ENCODE measurements around the gene TBATA.
A peak's percentile ranks its signal among the peaks of the same experiment; 100 is the strongest.

Gene TBATA

DNA sequence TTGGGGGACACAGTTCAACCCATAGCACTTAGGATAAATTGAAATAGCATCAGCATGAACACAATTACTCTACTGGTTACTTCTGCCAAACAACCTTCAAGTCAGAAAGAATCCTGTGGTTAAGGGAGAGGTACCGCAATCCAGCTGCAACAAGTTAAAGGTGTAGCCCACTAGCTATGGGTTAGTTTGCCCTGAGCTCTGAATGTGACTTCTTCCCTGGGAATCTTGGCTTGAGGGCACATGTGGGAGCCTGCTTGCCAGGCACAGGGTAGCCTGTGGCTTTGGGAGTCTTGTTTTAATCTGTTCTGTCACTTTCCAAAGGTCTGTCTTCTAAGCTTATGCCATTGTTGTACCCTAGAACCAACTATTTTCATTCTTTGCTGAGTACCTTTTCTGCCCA is 21.7 kb upstream of the TBATA start:
- DNase-seq, result no peak

DNA sequence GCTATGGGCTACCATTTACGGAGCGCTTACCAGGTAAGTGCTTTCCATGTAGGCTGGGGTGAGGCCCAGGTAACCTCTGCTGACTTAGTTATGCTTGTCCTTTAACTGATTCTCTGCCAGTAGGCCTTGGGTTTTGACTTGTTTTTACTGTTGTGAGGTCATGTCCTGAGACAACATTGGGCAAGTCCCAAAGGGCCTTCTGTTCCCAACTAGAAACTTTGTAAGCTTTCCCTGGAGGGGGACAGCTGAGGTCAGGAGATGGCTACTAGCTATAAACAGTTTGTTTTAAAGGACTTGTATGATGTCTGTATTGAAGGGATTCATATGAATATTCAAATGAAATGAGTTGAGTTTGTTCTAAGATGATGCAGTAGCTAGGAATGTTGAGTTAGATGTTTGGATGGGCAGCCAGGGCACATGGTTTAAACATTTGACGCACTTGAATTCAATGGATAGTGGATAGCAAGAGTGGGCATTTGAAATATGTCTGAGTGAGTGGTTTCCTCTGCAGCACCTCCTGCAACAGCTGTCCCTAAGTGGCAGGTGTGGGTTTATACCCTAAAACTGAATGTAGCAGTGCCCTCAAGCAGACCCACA is 20.5 kb upstream of the TBATA start:
- DNase-seq, result no peak

DNA sequence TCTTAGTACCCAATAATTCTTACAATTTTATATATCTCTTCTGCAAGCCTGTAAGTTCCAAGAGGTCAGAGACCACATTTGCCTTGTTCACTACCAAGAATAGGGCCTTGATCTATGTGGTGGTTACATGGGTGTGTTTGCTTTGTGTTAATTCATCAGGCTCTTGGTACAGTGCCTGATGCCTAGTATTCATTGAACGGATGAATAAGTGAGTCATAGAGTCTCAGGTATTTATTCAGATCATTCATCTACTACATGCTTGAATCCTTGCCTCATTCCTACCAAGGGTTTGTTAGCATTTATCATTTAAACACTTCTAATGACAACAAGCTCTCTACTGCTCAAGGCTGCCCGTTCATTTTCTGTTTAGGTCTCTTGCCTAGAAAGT is 19.2 kb upstream of the TBATA start:
- peak; percentile 87 for DNase-seq

DNA sequence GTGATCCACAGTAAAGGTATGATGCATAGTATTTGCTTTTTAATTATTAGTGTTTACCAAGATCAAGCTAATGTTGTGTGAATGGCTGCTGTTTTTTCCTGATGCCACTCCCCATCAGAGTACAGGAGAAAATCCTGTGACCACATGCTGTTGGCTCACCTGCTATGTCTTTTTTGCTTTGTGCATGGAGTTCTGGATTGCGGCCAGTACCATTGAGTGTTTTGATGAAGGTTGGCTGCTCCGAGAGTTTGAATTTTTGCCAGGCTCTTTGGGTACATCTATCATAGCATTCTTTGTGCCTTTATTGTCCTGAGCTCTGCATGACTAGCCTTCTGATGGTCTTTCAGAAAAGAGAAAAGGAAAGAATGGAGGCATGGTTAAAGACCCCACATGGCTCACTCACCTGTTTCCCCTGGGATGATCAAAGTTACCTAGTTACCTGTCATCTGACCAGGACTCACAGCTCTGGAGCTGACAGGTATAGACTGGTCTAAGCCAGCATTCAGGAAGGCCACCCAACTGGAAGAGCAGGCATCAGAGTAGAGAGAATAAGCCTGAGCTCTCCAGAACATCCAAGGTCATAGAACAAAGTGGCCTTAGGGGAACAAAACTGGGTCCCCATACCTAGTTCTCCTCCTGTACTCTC is 18.7 kb upstream of the TBATA start:
- DNase-seq, result peak; percentile 48

DNA sequence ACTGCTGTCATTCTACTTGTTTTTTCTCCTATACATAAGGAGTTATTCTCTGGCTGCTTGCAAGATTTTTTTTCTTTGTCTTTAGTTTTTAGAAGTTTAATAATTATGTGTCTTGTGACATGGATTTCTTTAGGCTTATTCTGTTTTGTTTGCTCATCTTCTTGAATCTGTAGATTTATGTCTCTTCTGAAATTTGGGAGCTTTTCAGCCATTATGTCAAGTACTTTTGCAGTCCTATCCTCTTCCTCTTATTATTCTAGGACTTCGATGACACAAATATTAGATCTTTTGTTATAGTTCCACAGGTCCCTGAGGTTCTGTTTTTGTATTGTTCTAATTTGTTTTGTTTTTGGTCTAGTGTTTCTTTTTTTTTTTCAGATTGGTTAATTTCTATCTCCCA is 16.7 kb upstream of the TBATA start:
- no peak for DNase-seq

DNA sequence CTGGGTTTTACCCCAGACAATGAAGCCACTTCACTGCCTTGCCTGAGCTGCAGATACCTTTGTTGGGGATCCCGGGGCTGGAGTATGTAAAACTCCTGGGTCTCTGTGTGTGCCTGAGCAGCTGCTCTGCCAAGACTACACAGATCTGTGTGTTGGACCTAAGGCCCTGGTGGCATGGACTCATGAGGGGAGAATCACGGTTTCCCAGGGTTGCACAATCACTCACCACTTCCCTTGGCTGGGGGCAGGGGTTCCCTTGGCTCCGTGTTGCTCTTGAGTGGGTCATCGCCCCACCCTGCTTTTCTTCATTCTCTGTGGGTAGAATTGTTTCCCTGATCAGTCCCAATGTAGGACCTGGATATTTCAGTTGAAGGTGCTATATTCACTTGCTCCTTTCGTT is 13.9 kb upstream of the TBATA start:
- DNase-seq, result no peak

DNA sequence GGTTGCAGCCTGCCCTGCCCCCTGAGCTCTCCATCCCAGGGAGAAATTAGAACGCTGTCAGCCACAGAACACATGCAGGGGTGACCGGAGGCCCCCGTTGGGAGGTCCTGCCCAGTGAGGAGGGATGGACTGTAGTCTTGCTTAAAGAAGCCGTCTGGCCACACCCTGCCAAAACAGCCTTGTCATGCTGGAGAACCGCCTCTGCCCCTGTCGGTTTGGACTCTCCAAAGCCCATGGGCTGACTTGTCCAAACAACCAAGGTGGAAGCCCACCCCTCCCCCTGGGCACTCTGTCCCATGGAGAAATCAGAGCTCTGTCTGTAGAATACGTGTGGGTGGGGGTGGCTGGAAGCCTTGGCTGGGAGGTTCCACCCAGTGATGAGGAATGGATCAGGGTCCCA is 12.7 kb upstream of the TBATA start:
- no peak for DNase-seq

DNA sequence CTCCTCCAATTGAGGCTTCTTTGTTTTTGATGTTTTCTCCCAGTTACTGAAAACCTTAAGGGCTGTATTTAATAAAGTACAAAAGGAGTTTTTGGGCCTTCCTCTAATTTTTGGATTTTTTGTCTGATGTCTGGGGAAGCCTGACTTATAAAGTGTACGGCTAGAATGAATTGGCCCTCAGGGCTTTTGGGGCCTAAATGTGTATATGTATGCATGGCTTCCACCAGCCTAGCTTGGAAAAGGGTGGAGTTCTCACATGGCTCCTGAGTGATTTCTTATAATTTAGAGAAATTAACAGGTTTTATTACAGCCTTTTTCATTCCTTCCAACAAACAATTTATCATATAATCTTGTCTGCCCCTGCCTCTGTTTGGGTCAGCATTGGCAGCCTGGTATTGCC is 10.4 kb upstream of the TBATA start:
- no peak for DNase-seq

DNA sequence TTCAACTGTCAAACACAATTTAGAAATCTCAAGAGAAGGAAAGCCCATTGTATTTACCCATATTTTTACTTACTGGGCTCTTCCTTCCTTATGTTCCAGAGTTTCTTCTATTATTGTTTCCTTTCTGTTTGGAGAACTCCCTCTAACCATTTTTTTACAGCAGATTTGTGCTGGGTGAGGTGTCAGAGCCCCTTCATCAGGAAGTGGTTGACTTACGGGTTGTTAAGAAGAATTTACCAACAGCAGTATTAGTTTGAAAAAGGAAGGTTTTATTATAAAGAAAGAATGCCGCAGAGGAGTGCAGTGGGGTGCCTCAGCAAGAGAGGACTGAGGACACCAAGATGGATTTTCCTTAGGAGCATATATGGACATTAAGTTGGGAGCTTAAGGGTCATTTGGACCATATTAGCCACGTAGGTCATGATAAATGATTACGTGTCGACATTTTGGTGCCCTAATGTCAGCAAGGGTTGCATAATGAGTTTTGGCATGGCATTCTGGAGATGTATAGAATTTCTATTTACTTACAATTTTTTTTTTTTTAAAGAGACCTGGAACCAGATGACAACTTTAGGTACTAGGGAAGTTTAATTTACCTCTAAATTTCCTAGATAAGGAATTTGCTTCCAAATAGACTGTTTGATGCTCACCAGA is 6.3 kb upstream of the TBATA start:
- no peak for DNase-seq

DNA sequence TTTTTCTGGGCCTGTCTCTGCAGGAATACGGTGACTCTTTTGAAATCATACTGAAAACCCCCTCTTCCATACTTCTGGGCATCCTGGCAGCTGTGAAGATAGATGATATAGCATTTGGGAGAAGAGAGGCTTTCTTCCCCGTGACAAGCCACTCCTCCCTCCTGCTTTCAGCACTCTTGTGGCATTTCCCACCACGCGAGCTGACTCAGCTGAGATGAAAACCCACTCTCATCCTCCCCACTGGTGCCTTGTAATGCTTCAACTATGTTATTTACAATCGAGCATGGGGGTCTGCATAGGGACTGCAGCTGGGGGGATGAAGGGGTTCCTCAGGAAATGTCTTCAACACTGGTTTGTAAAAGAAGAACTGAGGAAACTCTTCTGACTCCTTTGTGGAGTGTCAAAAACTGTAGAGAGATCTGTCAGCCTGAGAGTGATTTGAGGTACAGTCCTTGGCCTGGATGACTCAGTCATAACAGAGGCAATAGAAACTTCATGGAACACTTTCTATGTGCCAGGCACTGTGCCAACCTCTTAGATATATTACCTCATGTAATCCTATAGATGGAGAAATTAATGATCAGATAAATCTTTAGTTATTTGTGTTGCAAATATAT is 1.7 kb upstream of the TBATA start:
- no peak for DNase-seq

DNA sequence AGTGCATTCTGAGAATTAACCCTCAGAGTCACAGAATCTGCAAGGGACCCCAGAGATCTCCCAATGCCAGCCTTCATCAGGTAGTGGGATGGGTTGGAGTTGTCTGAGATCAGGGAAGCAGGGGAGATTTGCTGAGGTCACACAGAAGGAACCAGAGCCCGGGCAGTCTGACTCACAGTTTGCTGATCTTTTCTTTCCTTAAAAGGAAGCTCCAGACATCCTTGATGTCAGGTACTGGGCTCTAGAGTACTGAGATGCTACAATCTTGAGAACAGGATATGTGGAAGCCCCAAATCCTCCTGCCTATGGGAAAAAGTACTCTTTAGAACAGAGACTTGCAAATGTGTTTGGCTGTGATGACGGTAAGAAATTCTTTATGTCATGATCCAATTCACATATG is 706 bp downstream of the TBATA start:
- DNase-seq, result peak; percentile 31

DNA sequence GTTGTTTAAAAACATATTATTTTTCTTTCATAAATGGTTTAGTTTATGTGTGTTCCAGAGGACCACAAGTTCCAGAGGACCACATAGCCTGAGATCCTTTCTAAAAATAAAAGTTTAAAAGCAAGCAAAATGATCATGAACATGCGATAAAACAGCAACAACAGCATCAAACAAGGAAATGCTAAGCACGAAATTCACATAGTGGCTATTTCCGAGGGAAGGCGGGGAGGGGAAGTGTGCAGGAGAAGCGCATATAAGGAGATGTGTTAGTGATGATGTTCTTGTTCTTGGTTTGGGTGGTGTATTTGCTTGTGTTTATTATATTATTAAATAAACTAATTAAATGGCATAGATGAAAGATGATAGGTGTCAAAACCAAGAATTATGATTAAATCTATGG is 1.2 kb downstream of the TBATA start:
- no peak for DNase-seq

DNA sequence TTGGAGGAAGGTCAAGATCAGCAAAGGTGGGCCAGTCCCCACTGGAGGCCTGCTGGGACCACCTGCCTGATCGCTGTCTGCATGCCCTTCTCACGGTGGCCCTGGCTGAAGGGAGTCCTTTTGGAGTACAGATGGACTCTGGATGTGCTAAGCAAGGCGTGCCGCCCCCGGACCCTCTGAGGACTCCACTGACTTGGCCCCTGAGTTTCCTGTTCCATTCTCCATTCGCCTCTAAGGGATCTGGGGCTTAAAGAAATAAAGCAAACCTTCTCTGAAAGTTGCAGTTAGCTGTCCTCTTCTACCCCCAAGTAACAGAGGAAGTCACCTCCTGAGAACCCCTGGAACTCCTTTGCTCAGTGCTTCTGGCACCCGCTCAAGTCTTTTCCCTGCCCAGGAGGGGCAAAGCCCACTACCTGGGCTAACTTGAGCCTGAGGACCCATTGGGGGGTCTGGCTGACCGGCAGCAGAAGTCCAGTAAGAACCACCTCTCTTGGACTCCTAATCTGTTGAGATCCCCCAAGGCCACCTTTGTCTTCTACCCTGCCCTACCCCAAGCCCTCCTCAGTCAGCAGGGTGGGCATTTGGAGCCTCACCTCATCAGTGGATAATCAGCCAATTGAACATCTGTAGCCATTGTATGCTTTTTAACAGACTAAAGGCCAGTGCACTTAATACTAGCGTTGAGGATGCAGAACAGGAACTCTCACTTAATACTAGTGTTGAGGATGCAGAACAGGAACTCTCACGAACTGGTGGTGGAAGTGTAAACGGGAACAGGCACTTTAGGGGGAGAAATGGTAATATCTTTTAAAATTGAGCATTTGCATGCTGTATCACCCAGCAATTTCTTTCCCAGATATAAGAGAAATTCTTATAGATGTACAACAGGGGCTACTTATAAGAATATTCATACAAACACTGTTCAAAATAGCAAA is 2.2 kb downstream of the TBATA start:
- DNase-seq, result no peak

DNA sequence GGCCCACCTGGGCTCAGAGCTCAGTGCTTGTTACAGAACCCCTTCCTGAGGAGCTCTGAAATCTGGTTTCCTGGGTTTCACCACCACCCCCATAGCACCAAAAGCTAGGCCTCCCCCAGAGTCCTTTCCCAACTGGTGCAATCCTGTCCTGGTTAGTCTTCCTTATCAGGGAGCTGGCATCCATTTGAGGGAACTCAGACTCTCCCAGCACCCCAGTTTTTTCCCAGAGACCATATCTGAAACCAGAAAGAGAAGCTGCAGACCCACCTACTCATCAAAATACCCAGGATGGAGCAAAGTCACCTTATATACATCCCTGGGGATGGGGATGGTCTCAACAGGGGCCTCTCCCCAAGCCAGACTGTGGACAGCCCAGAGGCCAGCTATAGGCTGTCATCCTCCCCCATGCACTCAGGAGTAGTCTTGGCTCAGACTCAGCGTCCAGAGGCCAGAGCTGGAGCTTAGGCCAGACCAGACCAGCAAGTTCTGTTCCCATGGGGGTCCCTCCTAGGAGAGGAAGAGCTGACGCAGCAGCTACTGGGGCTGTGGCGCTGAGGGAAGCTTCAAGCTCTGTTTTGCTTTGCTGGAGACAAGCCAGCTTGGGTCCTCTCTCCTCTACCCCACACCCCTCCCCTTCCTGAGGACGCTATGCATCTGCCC is 3.0 kb downstream of the TBATA start:
- DNase-seq, result no peak

DNA sequence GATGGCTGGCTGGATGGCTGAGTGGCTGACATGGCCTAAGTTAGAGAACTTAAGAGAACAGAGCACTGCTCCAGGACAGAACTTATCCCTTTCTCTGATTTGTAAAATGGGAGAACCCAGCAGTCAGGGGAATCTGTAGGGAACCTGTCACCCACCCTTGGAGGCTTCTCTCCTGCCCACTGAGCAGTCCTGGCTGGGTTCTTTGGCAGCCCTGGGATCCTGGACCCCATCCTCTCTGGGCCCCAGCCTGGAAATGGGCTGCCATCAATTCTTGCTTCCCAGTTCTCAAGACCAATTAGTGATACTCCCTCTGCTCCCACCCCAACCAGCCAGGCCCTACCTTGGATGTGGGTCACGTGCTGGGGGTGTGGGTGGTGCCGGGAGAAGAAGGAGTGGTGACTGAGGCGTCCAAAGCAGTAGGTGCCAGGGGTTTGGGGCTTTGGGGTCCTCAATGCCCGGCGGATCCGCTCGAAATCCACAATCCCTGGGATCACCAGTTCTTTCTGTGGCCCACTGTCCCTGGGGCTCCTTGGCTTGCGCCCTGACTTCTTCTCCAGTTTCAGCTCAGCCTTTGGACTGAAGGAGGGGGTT is 3.6 kb downstream of the TBATA start:
- no peak for DNase-seq

DNA sequence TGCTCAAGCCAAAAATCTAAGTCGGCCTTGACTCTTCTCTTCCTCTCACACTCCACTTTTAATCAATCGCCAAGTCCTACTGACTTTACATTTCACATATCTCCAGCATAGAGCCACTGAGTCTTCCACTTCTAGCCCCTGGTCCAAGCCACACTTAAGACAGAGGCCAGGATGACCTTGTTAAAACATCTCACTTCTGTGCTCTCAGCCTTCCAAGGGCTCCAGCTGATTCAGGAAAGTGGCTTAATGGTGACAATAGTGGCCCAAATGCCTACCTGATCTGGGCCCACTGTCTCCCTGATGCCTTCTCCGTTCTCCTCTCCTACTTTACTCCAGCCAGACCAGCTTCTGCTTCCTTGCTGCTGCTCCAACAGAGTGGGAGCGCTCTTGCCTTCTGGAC is 4.4 kb downstream of the TBATA start:
- DNase-seq, result no peak

DNA sequence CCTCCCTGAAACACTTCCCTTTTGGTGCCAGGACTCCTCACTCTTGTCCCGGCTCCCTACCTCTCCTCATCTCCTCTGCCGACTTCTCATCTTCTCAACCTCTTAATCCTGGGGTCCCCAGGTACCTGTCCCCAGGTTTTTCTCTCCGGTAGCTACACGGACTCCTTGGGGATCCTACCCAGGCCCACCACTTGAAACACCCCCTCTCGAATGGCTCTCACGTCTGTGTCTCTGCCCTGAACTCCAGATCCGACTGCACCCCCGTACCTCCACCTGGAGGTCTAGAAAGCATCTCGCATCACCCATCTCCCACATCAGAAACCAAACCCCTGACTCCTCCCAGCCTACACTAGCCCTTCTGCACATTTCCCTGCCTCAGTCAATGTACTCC is 4.8 kb downstream of the TBATA start:
- DNase-seq, result no peak

DNA sequence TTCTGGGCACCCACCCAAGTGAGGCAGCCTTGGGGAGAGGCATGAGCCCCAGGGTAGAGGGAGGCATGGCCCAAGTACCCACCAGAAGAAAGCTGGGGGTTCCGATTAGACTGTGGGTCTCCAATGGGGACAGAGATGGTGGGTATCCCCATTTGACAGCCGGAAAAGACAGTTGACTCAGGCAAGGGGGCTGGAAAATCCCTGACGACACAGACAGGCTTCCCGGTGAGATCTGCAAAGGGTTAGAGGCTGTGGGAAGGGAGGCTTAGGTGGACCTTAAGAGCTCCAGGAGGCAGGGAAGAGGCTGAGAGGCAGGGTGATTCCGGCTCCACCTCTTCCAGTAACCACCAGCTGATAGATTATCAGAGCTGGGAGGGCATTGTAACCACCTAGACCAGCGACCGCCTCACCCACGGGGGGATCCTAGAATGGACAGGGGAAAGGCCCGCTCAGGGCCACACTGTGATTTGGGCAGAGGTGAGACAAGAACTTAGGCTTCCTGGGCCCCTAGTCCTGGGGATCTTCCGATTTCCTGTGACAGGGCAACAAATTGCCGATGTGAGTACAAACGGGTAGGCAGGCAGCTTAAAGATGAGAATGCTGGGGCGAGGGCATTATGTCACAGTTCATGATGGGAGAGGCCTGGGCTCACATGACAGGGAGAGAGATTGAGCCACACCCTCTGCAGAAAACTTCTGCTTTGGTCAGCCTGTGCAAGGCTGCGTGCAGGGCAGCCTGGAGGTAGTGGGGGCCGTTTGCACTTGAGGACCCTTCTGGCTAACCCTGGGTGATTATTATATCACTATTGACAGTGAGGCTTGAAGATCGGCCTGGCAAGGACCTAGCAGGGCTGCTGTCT is 5.4 kb downstream of the TBATA start:
- DNase-seq, result no peak

DNA sequence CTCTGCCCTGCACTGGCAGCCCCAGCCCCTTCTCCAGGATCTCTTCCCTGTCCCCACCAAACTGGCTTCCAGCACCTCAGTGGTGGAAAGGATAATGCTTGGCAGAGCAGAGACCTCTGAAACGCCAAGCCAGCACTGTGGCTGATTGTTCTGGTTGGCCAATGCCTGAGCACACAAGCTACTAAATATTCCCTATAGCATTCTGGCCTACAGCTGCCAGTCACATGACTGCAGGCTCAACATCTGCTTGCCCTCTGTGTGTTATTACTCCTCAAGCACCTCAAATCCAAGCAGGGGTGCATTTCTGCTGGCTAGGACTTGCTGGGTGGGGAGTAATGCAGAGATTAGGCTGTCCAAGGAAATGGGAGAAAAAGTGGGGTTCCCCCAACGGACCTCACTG is 6.1 kb downstream of the TBATA start:
- no peak for DNase-seq

DNA sequence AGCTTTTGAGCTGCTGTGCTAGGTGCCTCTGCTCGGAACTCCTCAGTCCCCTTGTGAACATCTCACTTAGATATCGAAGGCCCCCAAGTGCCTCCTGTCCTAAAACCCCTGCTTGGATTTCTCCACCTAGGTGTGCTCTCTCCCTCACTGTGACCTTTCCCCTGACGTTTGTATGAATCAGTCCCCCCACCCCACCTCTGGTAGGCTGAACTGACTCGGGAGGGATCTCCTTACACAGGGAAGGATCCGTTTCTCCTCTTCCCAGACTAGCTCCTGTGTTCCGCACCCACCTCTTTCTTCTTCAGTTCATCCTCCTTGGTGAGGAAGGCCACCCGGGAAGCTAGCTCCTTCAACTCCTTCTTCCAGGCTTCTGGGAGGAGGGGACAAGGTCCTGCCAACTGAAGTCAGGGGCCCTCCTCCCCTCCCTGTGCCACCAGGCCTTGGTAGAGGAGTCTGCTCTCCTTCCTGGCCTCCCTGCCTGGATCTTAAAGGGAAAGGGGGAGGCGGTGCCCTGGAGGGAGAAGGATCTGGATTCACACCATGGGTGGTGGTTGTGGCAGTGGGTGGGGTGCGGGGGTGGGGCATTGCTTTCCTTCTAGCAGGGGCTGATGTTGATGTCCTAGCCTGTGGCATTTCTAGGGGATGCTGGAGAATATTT is 6.8 kb downstream of the TBATA start:
- DNase-seq, result no peak

Measured in kidney glomerular epithelial cell (primary cell).